Activated T-cell treated with anti-CD3 and anti-CD28 coated beads, Interleukin-2, amount 50 U/mL, for 72 hours (primary cell): Measurements from ENCODE around the gene NPIPB13. TPM values are rescaled to one million over a fixed set of nuclear protein-coding genes. Genes with fewer than 3 reads are reported as not detected.

Experiments used
- total RNA-seq, 2 donors: library from RNA; stranded (reverse); gene quantifications; one replicate each; pipeline ENCODE4 v1.2.3, GENCODE V29; 2022

NPIPB13 gene
- total RNA-seq, 2 donors from 2014 or later = 18.5 to 20.4 TPM

Other genes with a start within 250 kb of the NPIPB13 start
- gene DOC2A, start 237.5 kb downstream of the NPIPB13 start, total RNA-seq = under 1 TPM in 1 of 2 donors, not detected in 1; 0.43 TPM
- gene C16orf92, start 225.3 kb downstream of the NPIPB13 start, total RNA-seq = not detected
- gene TLCD3B, start 217.2 kb downstream of the NPIPB13 start, total RNA-seq = 1 to 10 TPM; 4.5 to 6.9 TPM
- 100 to 1,000 TPM; 857 to 918 TPM for gene ALDOA, start 182.7 kb downstream of the NPIPB13 start, total RNA-seq
- gene PPP4C, start 172.5 kb downstream of the NPIPB13 start, total RNA-seq = 100 to 1,000 TPM; 114 to 124 TPM
- 1 to 10 TPM; 4.2 to 5.8 TPM for gene TBX6, start 156.6 kb downstream of the NPIPB13 start, total RNA-seq
- gene YPEL3, start 152.3 kb downstream of the NPIPB13 start, total RNA-seq = 10 to 100 TPM; 60.2 to 77.8 TPM
- 10 to 100 TPM; 13.9 to 20.5 TPM for gene GDPD3, start 134.9 kb downstream of the NPIPB13 start, total RNA-seq
- gene MAPK3, start 125.3 kb downstream of the NPIPB13 start, total RNA-seq = 100 to 1,000 TPM in 1 of 2 donors, 10 to 100 TPM in 1; 84.8 to 103 TPM
- 100 to 1,000 TPM; 843 to 987 TPM for gene CORO1A, start 64.9 kb downstream of the NPIPB13 start, total RNA-seq
- 10 to 100 TPM; 73.7 to 87.3 TPM for gene BOLA2B, start 54.8 kb downstream of the NPIPB13 start, total RNA-seq
- gene SLX1A, start 54.6 kb downstream of the NPIPB13 start, total RNA-seq = 100 to 1,000 TPM in 1 of 2 donors, 10 to 100 TPM in 1; 48.1 to 129 TPM
- 10 to 100 TPM; 16.6 to 20.1 TPM for gene SULT1A3, start 49.2 kb downstream of the NPIPB13 start, total RNA-seq
- 10 to 100 TPM; 61.9 to 63.5 TPM for gene CD2BP2, start 106.8 kb upstream of the NPIPB13 start, total RNA-seq
- 10 to 100 TPM; 48.0 to 50.7 TPM for gene TBC1D10B, start 122.0 kb upstream of the NPIPB13 start, total RNA-seq
- gene MYL11, start 126.3 kb upstream of the NPIPB13 start, total RNA-seq = 1 to 10 TPM in 1 of 2 donors, not detected in 1; 2.0 TPM
- gene SEPTIN1, start 134.1 kb upstream of the NPIPB13 start, total RNA-seq = 100 to 1,000 TPM; 223 to 233 TPM
- gene ZNF48, start 146.9 kb upstream of the NPIPB13 start, total RNA-seq = 10 to 100 TPM; 10.5 to 13.1 TPM
- 1 to 10 TPM; 5.8 to 6.3 TPM for gene ZNF771, start 159.1 kb upstream of the NPIPB13 start, total RNA-seq
- gene DCTPP1, start 181.6 kb upstream of the NPIPB13 start, total RNA-seq = 10 to 100 TPM; 56.5 to 78.8 TPM
- gene SEPHS2, start 197.4 kb upstream of the NPIPB13 start, total RNA-seq = 10 to 100 TPM; 67.0 to 82.1 TPM
- 100 to 1,000 TPM; 517 to 673 TPM for gene ITGAL, start 224.3 kb upstream of the NPIPB13 start, total RNA-seq